ENCODE results near the gene LRRC18. TPM values are rescaled to one million over a fixed set of nuclear protein-coding genes. Genes with fewer than 3 reads are reported as not detected.

The LRRC18 gene
- total RNA-seq, 2 experiments from 2014 or later = not detected

DNA sequence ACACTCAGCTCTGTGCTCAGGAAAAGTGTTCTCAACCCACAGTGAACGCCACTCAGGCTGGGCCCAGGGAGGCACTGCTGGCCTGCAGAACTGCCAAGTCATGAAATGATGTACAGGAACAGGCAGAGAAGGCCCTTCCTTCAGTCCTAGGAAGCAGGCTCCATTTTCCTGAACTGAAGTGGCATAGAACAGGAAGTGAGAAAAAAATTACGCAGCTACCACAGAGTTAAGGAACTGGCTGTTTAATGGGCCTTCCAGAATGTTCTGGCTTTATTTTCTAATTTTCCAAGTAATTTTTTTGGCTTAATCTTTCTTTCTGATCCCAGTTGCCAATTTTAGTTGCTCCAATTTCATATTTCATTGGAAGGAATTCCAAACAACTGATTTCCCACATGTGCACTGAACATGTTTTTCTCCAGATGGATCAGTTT, 39.3 kb downstream of the LRRC18 start:
- POLR2A ChIA-PET = no interaction called here
- Mint-ChIP-seq H3K4me1 (ENCODE audit: low read depth) (no peaks in the 10 kb centered on the region), H3K27ac (no peak overlapping the region), H3K4me3 (no peak overlapping the region), H3K36me3 (no peaks in the 10 kb centered on the region), H3K9me3 (no peaks in the 10 kb centered on the region), H3K27me3 (peaks cover 1% of the 10 kb centered on the region)
- DNase-seq = no peak
- CTCF ChIA-PET = no interaction called here
- intact Hi-C loops (cut with micrococcal nuclease) = no loop called here

DNA sequence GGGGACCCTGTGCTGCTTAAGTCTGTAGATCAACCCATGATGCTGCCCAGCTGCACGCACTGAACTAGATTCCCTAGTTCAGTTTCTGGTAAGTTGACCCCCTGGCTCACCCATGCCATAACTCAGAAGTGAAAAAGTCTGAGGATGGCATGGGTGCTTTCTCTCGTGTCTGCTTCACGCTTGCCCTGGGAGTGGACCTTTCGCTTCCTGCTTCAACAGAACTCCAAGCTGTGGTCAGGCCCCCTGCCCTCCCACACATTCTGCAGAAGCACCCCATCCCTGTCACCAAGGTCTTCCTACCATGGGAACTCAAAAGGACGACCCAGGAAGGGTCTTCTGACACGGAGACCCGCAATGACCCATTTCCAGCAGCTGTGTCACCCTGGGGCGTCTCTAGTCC, 39.9 kb downstream of the LRRC18 start:
- H3K9me3 Mint-ChIP-seq = no peaks in the 10 kb centered on the region
- no peak overlapping the region for H3K27ac Mint-ChIP-seq
- intact Hi-C loops (cut with micrococcal nuclease) = no loop called here
- no peaks in the 10 kb centered on the region for H3K36me3 Mint-ChIP-seq
- POLR2A ChIA-PET = no interaction called here
- peaks cover 1% of the 10 kb centered on the region for H3K27me3 Mint-ChIP-seq
- CTCF ChIA-PET = no interaction called here
- H3K4me3 Mint-ChIP-seq = no peak overlapping the region
- H3K4me1 Mint-ChIP-seq (ENCODE audit: low read depth) = no peaks in the 10 kb centered on the region
- DNase-seq = no peak

DNA sequence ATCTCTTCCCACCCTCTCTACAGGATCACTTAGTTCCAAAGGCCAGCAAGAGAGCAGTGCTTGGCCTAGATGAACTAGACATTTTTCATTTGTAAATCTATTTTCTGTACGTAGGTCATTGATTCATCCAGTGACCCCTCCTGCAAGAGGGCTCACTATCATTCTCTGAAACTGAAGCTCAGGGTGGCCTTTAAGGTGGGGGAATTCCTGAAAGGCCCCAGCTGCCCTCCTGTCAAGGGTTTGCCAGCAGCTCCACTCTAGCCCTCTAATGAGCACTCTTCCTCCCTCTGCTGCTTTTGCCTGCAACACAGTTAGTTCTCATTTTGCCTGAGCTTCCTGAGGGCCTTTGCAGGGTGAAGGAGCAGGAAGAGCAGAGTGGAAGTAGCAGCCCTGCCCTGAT, 41.2 kb downstream of the LRRC18 start:
- H3K4me1 Mint-ChIP-seq (ENCODE audit: low read depth) = no peaks in the 10 kb centered on the region
- H3K4me3 Mint-ChIP-seq = no peak overlapping the region
- ChIA-PET CTCF (interaction anchor here (1.7 kb wide), 1 partner anchor 242 kb away, joined by 4 read pairs; no protein-coding TSS in a partner anchor), POLR2A (no interaction called here)
- H3K27me3 Mint-ChIP-seq = peaks cover 1% of the 10 kb centered on the region
- DNase-seq = no peak
- no peaks in the 10 kb centered on the region for H3K9me3 Mint-ChIP-seq
- intact Hi-C loops (cut with micrococcal nuclease) = no loop called here
- H3K27ac Mint-ChIP-seq = no peak overlapping the region
- H3K36me3 Mint-ChIP-seq = no peaks in the 10 kb centered on the region

DNA sequence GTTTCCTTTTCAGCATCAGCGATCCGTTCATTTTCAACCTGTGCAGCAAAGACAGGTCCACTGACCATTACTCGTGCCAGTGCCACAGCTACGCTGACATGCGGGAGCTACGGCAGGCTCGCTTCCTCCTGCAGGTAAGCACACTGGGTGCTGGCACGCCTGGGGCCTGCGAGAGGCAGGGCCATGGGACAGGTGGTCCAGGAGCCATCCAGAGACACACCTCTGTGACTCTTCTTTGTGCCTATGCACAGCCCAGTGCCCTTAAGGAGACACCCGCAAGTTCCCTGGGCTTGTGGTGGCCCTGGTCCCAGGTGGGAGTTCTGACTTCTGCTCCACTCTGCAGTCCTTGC, 42.2 kb downstream of the LRRC18 start:
- Mint-ChIP-seq H3K4me3 (no peak overlapping the region), H3K4me1 (ENCODE audit: low read depth) (no peaks in the 10 kb centered on the region), H3K36me3 (no peaks in the 10 kb centered on the region), H3K27me3 (peaks cover 1% of the 10 kb centered on the region), H3K9me3 (no peaks in the 10 kb centered on the region), H3K27ac (no peak overlapping the region)
- no peak for DNase-seq
- POLR2A ChIA-PET = no interaction called here
- intact Hi-C loops (cut with micrococcal nuclease) = no loop called here
- CTCF ChIA-PET = no interaction called here

DNA sequence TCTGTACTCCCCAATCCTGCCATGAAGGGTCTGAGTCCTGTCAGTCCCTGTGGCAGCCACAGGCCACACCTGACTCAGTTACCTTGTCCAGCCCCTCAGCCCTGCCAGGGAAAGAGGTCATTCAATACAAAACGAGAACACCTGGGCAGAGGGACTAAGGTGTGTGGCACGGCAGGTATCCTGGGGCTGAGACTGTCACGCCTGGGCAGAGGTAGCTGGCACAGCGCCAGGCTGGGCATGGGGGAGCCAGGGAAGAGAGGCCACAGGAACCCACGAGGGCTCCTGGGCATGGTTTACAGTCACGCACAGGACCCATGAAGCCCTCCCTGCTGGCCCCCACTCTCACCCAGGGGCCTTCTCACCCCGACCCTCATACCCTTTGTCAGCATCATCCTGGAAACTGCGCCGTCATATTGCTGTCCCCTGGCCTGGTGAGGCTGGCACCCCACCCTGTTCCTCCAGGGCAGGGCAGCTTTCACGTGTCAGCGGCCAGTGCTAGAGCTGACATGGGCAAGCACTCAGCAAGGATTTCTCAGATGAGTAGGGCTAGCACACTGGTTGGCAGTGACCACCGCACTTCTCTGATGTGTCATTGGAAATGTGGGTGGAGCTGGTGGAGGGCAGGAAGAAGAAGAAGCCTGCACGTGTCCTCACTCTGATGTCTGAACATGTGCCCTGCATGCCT, 42.7 kb downstream of the LRRC18 start:
- no peak for DNase-seq
- Mint-ChIP-seq H3K4me1 (ENCODE audit: low read depth) (no peaks in the 10 kb centered on the region), H3K36me3 (no peaks in the 10 kb centered on the region), H3K27me3 (peaks cover 1% of the 10 kb centered on the region), H3K27ac (no peak overlapping the region), H3K9me3 (no peaks in the 10 kb centered on the region), H3K4me3 (no peak overlapping the region)
- POLR2A ChIA-PET = no interaction called here
- CTCF ChIA-PET = no interaction called here
- intact Hi-C loops (cut with micrococcal nuclease) = no loop called here

DNA sequence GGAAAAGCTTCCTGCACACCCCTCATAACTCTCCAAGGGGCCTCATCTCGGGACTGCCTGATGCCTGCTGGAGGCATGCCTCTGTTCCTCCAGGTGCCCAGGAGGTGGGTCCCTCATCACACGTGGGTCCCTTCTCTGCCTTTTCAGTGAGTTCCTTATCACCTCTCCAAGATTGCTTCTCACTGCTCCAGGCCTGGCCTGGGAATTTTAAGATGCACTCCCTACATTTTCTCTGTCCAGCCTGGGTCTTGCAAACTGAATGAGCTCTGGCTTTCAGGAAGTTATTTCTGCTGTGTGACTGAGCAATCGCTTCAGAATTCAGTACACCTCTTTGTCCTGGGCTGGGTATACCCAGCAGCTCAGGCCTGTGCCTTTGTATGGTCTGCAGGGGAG, 43.8 kb downstream of the LRRC18 start:
- no peak overlapping the region for H3K4me3 Mint-ChIP-seq
- no peaks in the 10 kb centered on the region for H3K36me3 Mint-ChIP-seq
- ChIA-PET CTCF (no interaction called here), POLR2A (no interaction called here)
- H3K27ac Mint-ChIP-seq = no peak overlapping the region
- no peak for DNase-seq
- no peaks in the 10 kb centered on the region for H3K4me1 Mint-ChIP-seq (ENCODE audit: low read depth)
- H3K27me3 Mint-ChIP-seq = peaks cover 1% of the 10 kb centered on the region
- no peaks in the 10 kb centered on the region for H3K9me3 Mint-ChIP-seq
- intact Hi-C loops (cut with micrococcal nuclease) = no loop called here

DNA sequence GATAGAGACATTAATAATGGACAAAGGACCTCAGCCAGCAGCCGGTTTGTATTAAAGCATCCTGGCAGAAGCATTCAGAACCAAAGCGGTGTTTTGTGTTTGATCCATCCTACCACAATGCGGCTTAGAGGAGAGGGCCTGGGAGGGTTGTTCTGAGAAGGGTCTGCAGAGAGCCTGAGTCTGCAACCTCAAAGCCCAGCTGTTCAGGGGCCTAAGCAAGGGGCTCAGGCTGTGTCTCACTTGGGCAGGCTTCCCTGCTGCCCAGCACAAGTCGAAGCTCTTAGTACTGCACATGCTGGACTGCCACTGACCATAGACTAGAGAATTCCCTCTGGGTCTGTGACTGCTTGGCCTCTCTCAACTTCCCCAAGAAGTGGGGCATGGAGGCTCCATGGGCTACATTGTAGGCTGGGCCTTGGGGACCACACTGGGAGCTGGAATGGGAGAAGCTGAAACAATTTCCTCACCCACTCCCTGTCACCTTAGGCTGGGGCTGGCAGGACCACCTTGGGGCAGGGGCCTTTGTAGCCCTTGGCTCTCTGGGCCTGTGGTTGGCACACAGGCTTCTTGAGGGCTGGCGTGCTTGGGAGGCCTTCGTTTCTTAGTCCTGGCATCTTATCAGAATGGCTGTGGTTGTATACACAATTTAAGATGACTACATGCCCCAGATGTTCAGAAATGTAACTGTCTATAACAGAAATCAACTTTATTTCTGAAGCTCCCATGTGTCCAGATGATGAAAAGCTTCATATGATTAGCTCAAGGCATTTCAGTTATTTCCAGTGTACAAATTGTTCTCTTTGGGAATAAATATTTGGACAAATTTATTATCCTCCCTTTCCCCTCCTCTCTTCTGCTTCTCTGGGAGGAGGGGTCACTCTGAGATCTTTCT, 44.5 kb downstream of the LRRC18 start:
- H3K27ac Mint-ChIP-seq = no peak overlapping the region
- POLR2A ChIA-PET = no interaction called here
- CTCF ChIA-PET = no interaction called here

DNA sequence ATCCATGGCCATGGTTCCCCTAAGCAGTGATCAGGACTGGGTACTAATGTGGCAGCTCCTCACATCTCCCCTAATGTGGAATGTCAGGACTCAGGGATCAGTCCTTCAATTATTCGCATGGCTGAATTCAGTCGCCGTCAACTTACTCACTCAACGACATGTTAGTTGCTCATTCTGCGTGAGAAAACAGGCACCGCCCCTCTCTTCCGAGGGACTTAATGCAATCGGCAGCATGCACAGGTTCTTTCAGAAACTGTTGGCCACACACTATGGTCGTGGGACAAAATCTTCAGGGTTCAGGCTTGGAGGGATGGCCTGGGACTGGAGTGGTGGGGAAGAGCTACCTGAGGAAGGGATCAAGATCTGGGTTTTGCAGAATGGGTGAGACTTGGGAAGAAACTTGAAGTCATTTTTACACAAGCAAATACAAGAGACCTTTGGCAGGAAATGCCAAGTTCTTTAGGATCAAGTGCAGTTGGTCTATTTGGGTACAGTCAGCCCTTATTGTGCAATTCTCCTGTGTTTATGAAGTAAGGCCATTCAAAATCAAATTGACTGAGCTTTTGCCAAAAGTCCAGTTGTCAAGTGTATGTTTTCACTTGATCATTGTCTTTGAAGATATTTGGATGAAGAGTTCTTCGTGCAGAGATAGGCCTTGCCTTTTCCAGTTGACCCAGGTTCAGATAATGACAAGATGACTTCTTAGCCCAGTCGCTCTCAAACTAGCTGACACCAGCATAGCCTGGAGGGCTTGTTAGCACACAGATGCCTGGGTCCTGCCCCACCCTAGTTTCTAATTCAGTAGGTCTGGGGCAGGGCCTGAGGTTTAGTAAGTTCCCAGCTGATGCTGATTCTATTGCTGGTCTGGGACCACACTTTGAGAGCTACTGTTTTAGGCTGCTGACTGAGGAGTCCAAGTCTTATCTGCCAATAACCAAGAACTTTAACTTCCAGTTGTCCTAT, 48.5 kb downstream of the LRRC18 start:
- H3K36me3 Mint-ChIP-seq = no peaks in the 10 kb centered on the region
- no peak overlapping the region for H3K27ac Mint-ChIP-seq
- intact Hi-C loops (cut with micrococcal nuclease) = no loop called here
- ChIA-PET CTCF (no interaction called here), POLR2A (no interaction called here)
- H3K4me3 Mint-ChIP-seq = no peak overlapping the region
- H3K4me1 Mint-ChIP-seq (ENCODE audit: low read depth) = no peaks in the 10 kb centered on the region
- no peaks in the 10 kb centered on the region for H3K9me3 Mint-ChIP-seq
- H3K27me3 Mint-ChIP-seq = no peaks in the 10 kb centered on the region
- DNase-seq = no peak

More for the DNA sequence above, 44.5 kb downstream of the LRRC18 start:
- no peak for DNase-seq
- Mint-ChIP-seq H3K27me3 (peaks cover 1% of the 10 kb centered on the region), H3K4me3 (no peak overlapping the region), H3K9me3 (no peaks in the 10 kb centered on the region), H3K36me3 (no peaks in the 10 kb centered on the region), H3K4me1 (ENCODE audit: low read depth) (no peaks in the 10 kb centered on the region)
- intact Hi-C loops (cut with micrococcal nuclease) = no loop called here

DNA sequence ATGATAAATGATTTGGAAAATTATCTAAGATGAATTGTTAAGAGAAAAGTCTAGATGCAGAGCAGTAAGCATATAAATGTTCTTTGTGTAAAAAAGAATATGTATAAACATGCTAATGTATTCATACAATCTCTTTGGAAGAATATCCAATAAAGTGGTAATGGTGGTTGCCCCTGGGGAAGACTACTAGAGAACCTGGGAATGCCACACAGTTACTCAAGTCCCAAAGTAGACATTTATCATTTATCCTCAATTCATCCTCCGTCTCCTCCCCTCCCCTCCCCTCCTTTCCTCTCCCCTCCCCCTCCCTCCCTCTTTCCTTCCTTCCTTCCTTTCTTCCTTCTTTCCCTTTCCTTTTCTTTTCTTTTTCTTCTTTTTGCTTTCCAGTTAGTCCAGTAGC, 51.7 kb downstream of the LRRC18 start:
- H3K4me3 Mint-ChIP-seq = no peak overlapping the region
- H3K9me3 Mint-ChIP-seq = no peaks in the 10 kb centered on the region
- H3K4me1 Mint-ChIP-seq (ENCODE audit: low read depth) = no peaks in the 10 kb centered on the region
- POLR2A ChIA-PET = no interaction called here
- intact Hi-C loops (cut with micrococcal nuclease) = no loop called here
- no peak for DNase-seq
- no peaks in the 10 kb centered on the region for H3K36me3 Mint-ChIP-seq
- no peak overlapping the region for H3K27ac Mint-ChIP-seq
- no peaks in the 10 kb centered on the region for H3K27me3 Mint-ChIP-seq
- CTCF ChIA-PET = no interaction called here

DNA sequence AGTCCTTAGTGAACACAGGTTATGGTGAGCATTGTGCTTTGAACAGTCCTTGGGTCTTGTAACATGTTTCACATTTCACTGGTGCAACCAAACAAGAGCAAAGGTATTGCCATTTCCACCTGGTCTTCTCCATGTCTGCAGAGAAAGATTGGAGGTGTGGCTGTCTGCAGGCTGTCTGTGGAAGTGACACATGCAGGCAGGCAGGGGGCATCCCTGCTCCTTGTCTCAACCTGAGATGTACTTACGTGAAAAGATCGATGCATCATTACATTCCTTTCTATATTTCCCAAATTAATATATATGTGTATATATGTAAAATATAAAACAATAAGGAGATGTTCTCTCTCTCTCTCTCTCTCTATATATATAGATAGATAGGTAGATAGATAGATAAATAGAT, 54.3 kb downstream of the LRRC18 start:
- H3K9me3 Mint-ChIP-seq = no peaks in the 10 kb centered on the region
- CTCF ChIA-PET = no interaction called here
- H3K4me1 Mint-ChIP-seq (ENCODE audit: low read depth) = no peaks in the 10 kb centered on the region

DNA sequence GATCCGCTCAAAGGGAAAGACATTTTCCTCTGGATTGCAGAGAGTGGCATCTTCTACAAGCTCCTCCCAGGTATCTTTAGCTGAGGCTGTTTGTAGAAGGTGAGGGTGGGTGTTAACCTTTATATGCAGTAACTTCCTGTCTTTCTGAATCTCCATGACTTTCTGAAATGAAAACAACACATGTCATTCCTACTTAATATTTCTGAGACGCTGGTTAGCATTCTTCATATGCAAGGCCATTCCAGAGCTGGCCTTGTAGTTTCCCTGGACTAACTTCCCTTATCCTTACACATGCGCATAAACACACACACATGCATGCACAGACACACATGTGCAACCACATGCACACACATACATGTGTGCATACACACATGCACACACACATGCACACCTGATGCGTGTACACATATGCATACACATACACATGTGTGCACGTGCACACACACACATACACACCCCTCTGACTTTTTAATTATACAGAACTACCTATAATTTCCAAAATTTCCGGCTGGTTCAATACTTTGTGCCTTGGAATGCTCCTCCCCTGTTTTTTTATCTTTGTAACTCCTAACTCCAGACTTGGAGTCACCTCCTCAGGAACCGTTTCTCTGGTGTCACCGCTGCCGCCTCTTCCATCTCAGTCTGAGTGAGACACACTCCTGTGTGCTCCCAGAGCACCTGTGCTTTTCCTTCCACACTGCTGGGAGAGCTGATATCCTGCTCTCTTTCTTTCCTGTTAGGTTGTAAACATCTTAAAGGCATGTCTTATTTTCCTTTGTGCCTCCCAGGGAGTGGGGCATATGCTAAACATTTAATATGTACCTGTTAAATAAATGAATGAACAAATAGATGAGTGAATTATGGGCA, 55.2 kb downstream of the LRRC18 start:
- H3K4me1 Mint-ChIP-seq (ENCODE audit: low read depth) = no peaks in the 10 kb centered on the region
- no peak for DNase-seq
- CTCF ChIA-PET = no interaction called here
- H3K4me3 Mint-ChIP-seq = no peak overlapping the region
- POLR2A ChIA-PET = no interaction called here
- H3K36me3 Mint-ChIP-seq = no peaks in the 10 kb centered on the region
- H3K9me3 Mint-ChIP-seq = no peaks in the 10 kb centered on the region
- no peak overlapping the region for H3K27ac Mint-ChIP-seq
- intact Hi-C loops (cut with micrococcal nuclease) = no loop called here
- peaks cover 4% of the 10 kb centered on the region for H3K27me3 Mint-ChIP-seq

More for the DNA sequence above, 54.3 kb downstream of the LRRC18 start:
- DNase-seq = no peak
- Mint-ChIP-seq H3K27me3 (peaks cover 4% of the 10 kb centered on the region), H3K4me3 (no peak overlapping the region), H3K27ac (no peak overlapping the region), H3K36me3 (no peaks in the 10 kb centered on the region)
- intact Hi-C loops (cut with micrococcal nuclease) = no loop called here
- POLR2A ChIA-PET = no interaction called here

DNA sequence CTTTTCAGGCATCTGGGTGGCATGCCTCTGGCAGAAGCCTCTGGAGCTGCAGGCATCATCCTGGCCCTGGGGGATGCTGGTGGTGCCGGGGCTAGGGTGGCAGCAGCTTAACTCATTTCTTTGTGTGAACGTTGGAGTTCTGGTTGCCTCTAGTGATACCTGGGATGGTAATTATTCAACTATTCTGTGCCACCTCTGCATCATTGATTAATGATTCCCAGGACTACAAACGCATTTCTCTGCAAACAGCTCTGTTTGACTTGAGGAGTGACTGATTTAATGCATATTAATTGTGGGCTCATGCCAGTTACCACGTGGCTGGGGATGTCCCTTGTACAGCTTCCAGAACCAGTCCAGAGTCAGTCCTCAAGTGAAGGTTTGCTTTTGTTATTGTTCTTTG, 55.9 kb downstream of the LRRC18 start:
- H3K4me1 Mint-ChIP-seq (ENCODE audit: low read depth) = no peaks in the 10 kb centered on the region
- H3K4me3 Mint-ChIP-seq = no peak overlapping the region
- H3K27me3 Mint-ChIP-seq = peaks cover 4% of the 10 kb centered on the region
- no peaks in the 10 kb centered on the region for H3K36me3 Mint-ChIP-seq
- no peak overlapping the region for H3K27ac Mint-ChIP-seq
- no peaks in the 10 kb centered on the region for H3K9me3 Mint-ChIP-seq
- DNase-seq = no peak
- intact Hi-C loops (cut with micrococcal nuclease) = no loop called here
- CTCF ChIA-PET = no interaction called here
- POLR2A ChIA-PET = no interaction called here

All from activated CD4-positive, alpha-beta memory T cell treated with anti-CD3 and anti-CD28 coated beads for 36 hours (primary cell).